Measurements from ENCODE around the gene HORMAD2. TPM values are rescaled to one million over a fixed set of nuclear protein-coding genes. Genes with fewer than 3 reads are reported as not detected.

HORMAD2 gene
- total and polyA plus RNA-seq, 2 donors (not counting 3 experiments of a cell fraction or from before 2014, with no cell fraction given) = not detected

- DNase-seq (ENCODE audit: low read depth, low spot score) (no peak), FAIRE-seq (no peak)
- no peaks in the 10 kb centered on the region for H3K4me1 ChIP-seq (ENCODE audit: control insufficient read depth, extremely low read depth, insufficient read depth, low read length)
- dilution Hi-C loops (cut with MboI; ENCODE audit: extremely low pct_ligation_motif_present, low sequenced_read_pairs) (no loop called here), intact Hi-C loops (cut with micrococcal nuclease) (no loop called here)
- ChIA-PET POLR2A (no interaction called here), CTCF (no interaction called here)
- H3K9me3 ChIP-seq (replicated peaks; ENCODE audit: control insufficient read depth, insufficient read depth, low read length) = no peaks in the 10 kb centered on the region
- H4K20me1 ChIP-seq (replicated peaks; ENCODE audit: control insufficient read depth, extremely low read depth, insufficient read depth, low read length) = no peaks in the 10 kb centered on the region
- H3K27me3 ChIP-seq (ENCODE audit: control insufficient read depth in 2 of 2, insufficient read depth in 2 of 2, low read length in 2 of 2) = peaks cover 8 to 32% of the 10 kb centered on the region in 2 experiments
- no peak overlapping the region for H3K9ac ChIP-seq (replicated peaks; ENCODE audit: extremely low read depth, insufficient read depth, low read length)
- H2AFZ ChIP-seq (ENCODE audit: low read depth, low read length) = no peak overlapping the region
- H3K27ac ChIP-seq (ENCODE audit: insufficient read depth, low read depth, low read length) = no peak overlapping the region
- no peak overlapping the region for H3K4me3 ChIP-seq (replicated peaks in 1 of 3; ENCODE audit: insufficient read depth in 1 of 3, low read depth in 1 of 3, low read length in 3 of 3)
- H3K9me1 ChIP-seq (replicated peaks; ENCODE audit: control insufficient read depth, extremely low read depth, insufficient read depth, low read length) = no peaks in the 10 kb centered on the region
- no peak for TF ChIP-seq EZH2 (IDR thresholded peaks at IDR 0.05; ENCODE audit: borderline replicate concordance, low read depth, low read length, severe bottlenecking)
- TF ChIP-seq FOS (IDR thresholded peaks at IDR 0.05; ENCODE audit: borderline replicate concordance, insufficient read depth, low read length) = no peak
- TF ChIP-seq MAX (IDR thresholded peaks at IDR 0.05; ENCODE audit: insufficient read depth, insufficient read length) = no peak
- no peak for TF ChIP-seq POLR2A (IDR thresholded peaks at IDR 0.05; ENCODE audit: low read depth, low read length)
- TF ChIP-seq JUN (IDR thresholded peaks at IDR 0.05; ENCODE audit: borderline replicate concordance, insufficient read depth, insufficient read length, low read depth) = no peak
- TF ChIP-seq POLR2AphosphoS5 (IDR thresholded peaks at IDR 0.05; ENCODE audit: insufficient read depth, low read depth, low read length) = no peak
- TF ChIP-seq GATA2 (IDR thresholded peaks at IDR 0.05; ENCODE audit: insufficient read depth, insufficient read length, low read depth, low read length) = no peak
- no peak for TF ChIP-seq CTCF (IDR thresholded peaks at IDR 0.05; ENCODE audit: extremely low read depth in 1 of 2, insufficient read depth in 1 of 2, low read depth in 1 of 2, low read length in 2 of 2)
- no peak for TF ChIP-seq MYC (IDR thresholded peaks at IDR 0.05; ENCODE audit: low read depth, low read length)
- H3K36me3 ChIP-seq (ENCODE audit: control insufficient read depth in 2 of 2, extremely low read depth in 1 of 2, insufficient read depth in 2 of 2, low read length in 2 of 2) = no peaks in the 10 kb centered on the region
- no peak overlapping the region for H3K4me2 ChIP-seq (ENCODE audit: insufficient read depth, low read length)
- BruUV-seq (replicated peaks) = no TSS peak
- H3K79me2 ChIP-seq (ENCODE audit: control insufficient read depth, insufficient read depth, low read length) = no peaks in the 10 kb centered on the region
Observed at GRCh38 chr22:30094804-30095203, 14.5 kb downstream of the HORMAD2 start.

Data from endothelial cell of umbilical vein (primary cell).